NOMO-1 (cell line): ENCODE data around the gene APLP1.
"Not testable (repeated sequence)": the region's sequence is repeated elsewhere in the genome, so short reads cannot be mapped to it uniquely, and the experiment has no call there.

Experiments
- DNase-seq, 2 experiments: peaks; one replicate each; lab custom pipeline; 2025; ENCODE audit not compliant: unreplicated experiment in 2 of 2; lab: John Stamatoyannopoulos, UW

Gene APLP1

GRCh38 chr19:35882114-35882832, 13.9 kb downstream of the APLP1 start:
- DNase-seq = peak; percentile 9 to 67

- no peak for DNase-seq
Observed at GRCh38 chr19:35883882-35884281, 15.5 kb downstream of the APLP1 start.

GRCh38 chr19:35885225-35885738, 16.9 kb downstream of the APLP1 start:
- DNase-seq = no peak

GRCh38 chr19:35885904-35886303, 17.5 kb downstream of the APLP1 start:
- no peak for DNase-seq

- no peak for DNase-seq
Observed at GRCh38 chr19:35887197-35887596, 18.8 kb downstream of the APLP1 start.

- no peak for DNase-seq
Observed at GRCh38 chr19:35888398-35888797, 20.0 kb downstream of the APLP1 start.

GRCh38 chr19:35889370-35890112, 21.2 kb downstream of the APLP1 start:
- no peak for DNase-seq

- DNase-seq = no peak
Observed at GRCh38 chr19:35890113-35890650, 21.8 kb downstream of the APLP1 start.

- DNase-seq = not testable (repeated sequence)
Observed at GRCh38 chr19:35891819-35892218, 23.4 kb downstream of the APLP1 start.

GRCh38 chr19:35894342-35894741, 26.0 kb downstream of the APLP1 start:
- no peak for DNase-seq

- DNase-seq = no peak
Observed at GRCh38 chr19:35895911-35896642, 27.7 kb downstream of the APLP1 start.

- no peak for DNase-seq
Observed at GRCh38 chr19:35896643-35897040, 28.3 kb downstream of the APLP1 start.

- no peak for DNase-seq
Observed at GRCh38 chr19:35897706-35898451, 29.5 kb downstream of the APLP1 start.

- no peak for DNase-seq
Observed at GRCh38 chr19:35898499-35898809, 30.1 kb downstream of the APLP1 start.

- DNase-seq = peak; percentile 85 to 89
Observed at GRCh38 chr19:35899547-35900214, 31.3 kb downstream of the APLP1 start.

GRCh38 chr19:35901055-35901644, 32.8 kb downstream of the APLP1 start:
- no peak for DNase-seq

GRCh38 chr19:35901854-35902661, 33.7 kb downstream of the APLP1 start, which contains the start of gene HCST:
HCST (plus strand) TSS chr19:35902529; CDS start chr19:35902594, 65 bp downstream.
- peak; percentile 5 to 19 for DNase-seq

GRCh38 chr19:35902870-35903475, 34.6 kb downstream of the APLP1 start:
- DNase-seq = no peak
